HL-60 (cell line): Measurements from ENCODE around the gene OXCT1.
"Not testable (repeated sequence)": the region's sequence is repeated elsewhere in the genome, so short reads cannot be mapped to it uniquely, and the experiment has no call there.

Experiments
- DNase-seq, 2 experiments: peaks; one replicate each; pipeline ENCODE4 v3.0.0-alpha.2; 2010 to 2020; ENCODE audit warnings: low read depth in 1 of 2, low spot score in 1 of 2
- H3K27ac ChIP-seq: fragments of 250-450 bp; sonication (Bioruptor Pico); replicated peaks from 2 replicates; pipeline ENCODE4 v1.5.1; 2020; ENCODE audit warnings: mild to moderate bottlenecking, moderate library complexity
- H3K27me3 ChIP-seq: fragments of 250-450 bp; sonication (Bioruptor Pico); 2 replicates; pipeline ENCODE4 v1.5.1; 2021; ENCODE audit warnings: mild to moderate bottlenecking, moderate library complexity; ENCODE audit not compliant: insufficient read depth, poor library complexity, severe bottlenecking
- H3K4me3 ChIP-seq: replicated peaks from 2 replicates; pipeline ENCODE4 v1.5.1; 2011; ENCODE audit warnings: mild to moderate bottlenecking, control low read depth, low read length; ENCODE audit not compliant: insufficient read depth
- GABPA ChIP-seq: IDR thresholded peaks from 2 replicates; pipeline ENCODE4 v1.6.1; 2012; ENCODE audit warnings: low read depth
- POLR2AphosphoS5 ChIP-seq: IDR thresholded peaks from 2 replicates; pipeline ENCODE4 v1.6.1; 2012; ENCODE audit warnings: low read depth
- SPI1 ChIP-seq: IDR thresholded peaks from 2 replicates; pipeline ENCODE4 v1.6.1; 2012; ENCODE audit warnings: low read depth, mild to moderate bottlenecking, borderline replicate concordance
- TF ChIP-seq, protein P1 (sequence below): IDR thresholded peaks from one replicate; pipeline ENCODE4 v1.5.1; 2011; ENCODE audit warnings: low read length, control low read depth, inconsistent platforms; ENCODE audit not compliant: insufficient read depth
- TF ChIP-seq, protein P2 (sequence below): IDR thresholded peaks from 2 replicates; pipeline ENCODE4 v1.6.1; 2012; ENCODE audit warnings: low read depth; ENCODE audit not compliant: insufficient replicate concordance

Gene OXCT1

DNA sequence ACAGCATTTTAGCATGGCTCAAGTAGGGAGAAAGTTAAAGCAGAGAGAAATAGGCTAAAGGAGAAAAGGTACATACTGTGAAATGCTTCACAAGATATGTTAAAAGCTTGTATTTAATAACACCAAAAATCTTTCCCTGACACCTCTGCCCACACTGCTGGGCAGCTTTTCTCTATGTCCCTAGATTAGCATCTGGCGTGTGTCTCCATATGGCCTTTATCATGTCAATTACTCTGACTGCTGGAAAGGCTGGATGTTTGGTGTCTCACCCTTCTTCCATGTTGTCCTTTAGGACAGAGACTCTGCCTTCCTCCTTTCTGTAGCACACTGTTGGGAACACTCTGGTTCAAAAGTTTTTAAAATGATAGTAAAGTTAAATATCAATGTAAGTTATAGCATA, 122.5 kb downstream of the OXCT1 start:
- DNase-seq = no peak
- H3K4me3 ChIP-seq = no peak overlapping the region
- no peaks in the 10 kb centered on the region for H3K27me3 ChIP-seq
- H3K27ac ChIP-seq = no peak overlapping the region
- no peak for TF ChIP-seq SPI1
- TF ChIP-seq, protein P1, sequence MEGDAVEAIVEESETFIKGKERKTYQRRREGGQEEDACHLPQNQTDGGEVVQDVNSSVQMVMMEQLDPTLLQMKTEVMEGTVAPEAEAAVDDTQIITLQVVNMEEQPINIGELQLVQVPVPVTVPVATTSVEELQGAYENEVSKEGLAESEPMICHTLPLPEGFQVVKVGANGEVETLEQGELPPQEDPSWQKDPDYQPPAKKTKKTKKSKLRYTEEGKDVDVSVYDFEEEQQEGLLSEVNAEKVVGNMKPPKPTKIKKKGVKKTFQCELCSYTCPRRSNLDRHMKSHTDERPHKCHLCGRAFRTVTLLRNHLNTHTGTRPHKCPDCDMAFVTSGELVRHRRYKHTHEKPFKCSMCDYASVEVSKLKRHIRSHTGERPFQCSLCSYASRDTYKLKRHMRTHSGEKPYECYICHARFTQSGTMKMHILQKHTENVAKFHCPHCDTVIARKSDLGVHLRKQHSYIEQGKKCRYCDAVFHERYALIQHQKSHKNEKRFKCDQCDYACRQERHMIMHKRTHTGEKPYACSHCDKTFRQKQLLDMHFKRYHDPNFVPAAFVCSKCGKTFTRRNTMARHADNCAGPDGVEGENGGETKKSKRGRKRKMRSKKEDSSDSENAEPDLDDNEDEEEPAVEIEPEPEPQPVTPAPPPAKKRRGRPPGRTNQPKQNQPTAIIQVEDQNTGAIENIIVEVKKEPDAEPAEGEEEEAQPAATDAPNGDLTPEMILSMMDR = no peak
- TF ChIP-seq POLR2AphosphoS5 = no peak
- TF ChIP-seq, protein P2, sequence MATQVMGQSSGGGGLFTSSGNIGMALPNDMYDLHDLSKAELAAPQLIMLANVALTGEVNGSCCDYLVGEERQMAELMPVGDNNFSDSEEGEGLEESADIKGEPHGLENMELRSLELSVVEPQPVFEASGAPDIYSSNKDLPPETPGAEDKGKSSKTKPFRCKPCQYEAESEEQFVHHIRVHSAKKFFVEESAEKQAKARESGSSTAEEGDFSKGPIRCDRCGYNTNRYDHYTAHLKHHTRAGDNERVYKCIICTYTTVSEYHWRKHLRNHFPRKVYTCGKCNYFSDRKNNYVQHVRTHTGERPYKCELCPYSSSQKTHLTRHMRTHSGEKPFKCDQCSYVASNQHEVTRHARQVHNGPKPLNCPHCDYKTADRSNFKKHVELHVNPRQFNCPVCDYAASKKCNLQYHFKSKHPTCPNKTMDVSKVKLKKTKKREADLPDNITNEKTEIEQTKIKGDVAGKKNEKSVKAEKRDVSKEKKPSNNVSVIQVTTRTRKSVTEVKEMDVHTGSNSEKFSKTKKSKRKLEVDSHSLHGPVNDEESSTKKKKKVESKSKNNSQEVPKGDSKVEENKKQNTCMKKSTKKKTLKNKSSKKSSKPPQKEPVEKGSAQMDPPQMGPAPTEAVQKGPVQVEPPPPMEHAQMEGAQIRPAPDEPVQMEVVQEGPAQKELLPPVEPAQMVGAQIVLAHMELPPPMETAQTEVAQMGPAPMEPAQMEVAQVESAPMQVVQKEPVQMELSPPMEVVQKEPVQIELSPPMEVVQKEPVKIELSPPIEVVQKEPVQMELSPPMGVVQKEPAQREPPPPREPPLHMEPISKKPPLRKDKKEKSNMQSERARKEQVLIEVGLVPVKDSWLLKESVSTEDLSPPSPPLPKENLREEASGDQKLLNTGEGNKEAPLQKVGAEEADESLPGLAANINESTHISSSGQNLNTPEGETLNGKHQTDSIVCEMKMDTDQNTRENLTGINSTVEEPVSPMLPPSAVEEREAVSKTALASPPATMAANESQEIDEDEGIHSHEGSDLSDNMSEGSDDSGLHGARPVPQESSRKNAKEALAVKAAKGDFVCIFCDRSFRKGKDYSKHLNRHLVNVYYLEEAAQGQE = no peak
- TF ChIP-seq GABPA = no peak

DNA sequence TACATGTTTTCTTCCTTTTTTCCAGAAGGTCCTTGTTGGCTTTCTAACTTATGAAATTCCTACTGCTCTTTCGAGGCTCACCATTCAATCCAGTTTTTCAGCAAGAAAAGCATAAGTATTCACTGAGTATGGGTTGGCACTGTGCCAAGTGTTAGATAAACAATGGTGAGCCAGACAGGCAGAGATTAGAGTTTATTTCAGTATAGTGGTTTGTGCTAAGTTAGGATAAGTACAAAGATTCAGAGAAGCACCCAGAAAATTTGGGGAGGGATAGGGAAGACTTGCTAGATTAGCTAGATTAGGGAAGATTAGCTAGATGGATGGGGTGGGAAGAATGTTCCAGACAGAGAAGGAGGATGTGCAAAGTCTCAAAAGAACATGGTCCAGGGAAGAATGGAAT, 122.9 kb downstream of the OXCT1 start:
- TF ChIP-seq POLR2AphosphoS5 (no peak), SPI1 (no peak), GABPA (no peak)
- TF ChIP-seq, protein P1 = no peak
- TF ChIP-seq, protein P2 = no peak
- DNase-seq = no peak
- Histone ChIP-seq H3K4me3 (no peak overlapping the region), H3K27me3 (no peaks in the 10 kb centered on the region), H3K27ac (no peak overlapping the region)

DNA sequence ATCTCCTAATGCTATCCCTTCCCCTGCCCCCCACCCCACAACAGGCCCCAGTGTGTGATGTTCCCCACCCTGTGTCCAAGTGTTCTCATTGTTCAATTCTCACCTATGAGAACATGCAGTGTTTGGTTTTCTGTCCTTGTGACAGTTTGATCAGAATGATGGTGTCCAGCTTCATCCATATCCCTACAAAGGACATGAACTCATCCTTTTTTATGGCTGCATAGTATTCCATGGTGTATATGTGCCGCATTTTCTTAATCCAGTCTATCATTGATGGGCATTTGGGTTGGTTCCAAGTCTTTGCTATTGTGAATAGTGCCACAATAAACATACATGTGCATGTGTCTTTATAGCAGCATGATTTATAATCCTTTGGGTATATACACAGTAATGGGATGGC, 127.6 kb downstream of the OXCT1 start:
- not testable (repeated sequence) for H3K27ac ChIP-seq, H3K27me3 ChIP-seq, H3K4me3 ChIP-seq, DNase-seq

DNA sequence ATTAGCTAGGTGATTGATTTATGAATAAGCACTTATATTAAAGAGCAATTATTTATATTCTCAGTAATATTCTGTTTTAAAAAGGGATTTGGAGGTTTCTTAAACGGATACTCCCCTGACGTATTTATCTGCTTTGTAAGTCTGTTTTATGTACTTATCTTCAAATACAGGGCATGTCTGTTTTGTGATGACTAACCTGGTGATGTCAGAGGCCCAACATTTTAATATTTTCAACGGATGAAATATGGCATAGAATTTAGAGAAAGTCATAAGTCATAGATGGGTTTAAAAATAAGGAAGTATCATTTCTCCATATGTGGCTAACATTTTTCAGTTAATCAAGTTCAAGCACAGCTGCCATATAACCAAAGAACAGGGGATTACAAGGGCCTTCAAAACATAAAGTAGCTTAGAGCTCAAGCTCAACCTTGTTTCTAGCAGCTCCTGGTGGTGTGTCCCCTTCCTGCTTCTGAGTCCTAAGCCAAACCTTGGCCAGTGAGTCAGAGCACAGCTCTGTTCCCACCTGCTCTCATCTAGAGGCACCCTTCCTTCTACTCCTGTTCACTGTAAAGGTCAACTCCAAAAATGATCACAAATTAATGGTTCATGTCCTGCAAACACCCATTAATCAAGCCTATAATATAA, 131.4 kb downstream of the OXCT1 start:
- Histone ChIP-seq H3K27me3 (no peaks in the 10 kb centered on the region), H3K4me3 (no peak overlapping the region), H3K27ac (no peak overlapping the region)
- no peak for DNase-seq
- no peak for TF ChIP-seq POLR2AphosphoS5
- TF ChIP-seq GABPA = no peak
- no peak for TF ChIP-seq SPI1
- TF ChIP-seq, protein P2 = no peak
- TF ChIP-seq, protein P1 = no peak
